AG09309 (cell line): ENCODE results near the gene HMG20B.

Experiments used
- DNase-seq: peaks from one replicate; pipeline ENCODE4 v3.0.0-alpha.2; 2010; ENCODE audit warnings: low read depth
- H3K4me3 ChIP-seq: 2 replicates; pipeline ENCODE4 v1.5.1; 2011; ENCODE audit warnings: mild to moderate bottlenecking, low read depth, low read length, moderate library complexity; ENCODE audit not compliant: control insufficient read depth
- TF ChIP-seq, protein P1 (sequence below): IDR thresholded peaks from 2 replicates; pipeline ENCODE4 v1.5.1; 2011; ENCODE audit warnings: mild to moderate bottlenecking, low read depth, low read length, inconsistent platforms; ENCODE audit not compliant: insufficient read depth, control insufficient read depth; ENCODE audit errors: missing control alignments

Gene HMG20B

DNA sequence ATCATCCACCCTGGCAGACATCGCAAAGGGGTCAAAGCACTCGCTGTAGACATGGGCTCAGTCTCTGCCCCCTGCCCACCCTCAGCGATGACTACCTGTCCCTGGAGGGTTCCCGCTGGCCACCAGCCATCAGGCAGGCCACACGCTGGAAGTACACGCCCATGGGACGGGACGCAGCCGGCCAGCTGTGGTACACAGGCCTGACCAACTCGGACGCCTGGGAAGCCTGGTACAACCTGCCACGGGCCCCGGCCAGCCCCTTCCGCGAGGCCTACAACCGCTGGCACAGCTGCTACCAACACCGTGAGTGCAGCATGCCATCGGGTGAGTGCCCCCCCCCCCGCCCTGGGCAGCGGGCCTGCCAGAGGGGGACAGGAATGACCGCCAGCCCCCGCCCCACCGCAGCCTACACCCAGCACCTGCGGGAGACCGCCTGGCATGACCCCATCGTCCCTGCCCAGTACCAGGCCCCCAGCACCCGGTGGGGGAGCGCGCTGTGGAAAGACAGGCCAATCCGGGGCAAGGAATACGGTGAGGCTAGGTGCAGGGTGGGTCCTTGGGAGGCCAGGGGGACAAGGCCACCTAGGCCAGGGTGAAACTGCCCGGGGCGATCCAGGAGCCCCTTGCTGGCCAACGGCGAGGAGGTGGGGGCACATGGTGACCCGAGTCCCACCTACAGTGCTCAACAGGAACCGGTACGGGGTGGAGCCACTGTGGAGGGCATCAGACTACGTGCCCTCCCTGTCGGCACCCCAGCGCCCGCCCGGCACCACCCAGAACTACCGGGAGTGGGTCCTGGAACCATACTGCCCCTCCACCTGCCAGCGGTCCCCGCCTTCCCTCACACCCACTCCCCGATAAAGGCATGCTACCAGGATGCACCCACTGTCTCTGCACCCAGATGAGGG lies 29.3 kb upstream of the HMG20B start:
- TF ChIP-seq, protein P1, sequence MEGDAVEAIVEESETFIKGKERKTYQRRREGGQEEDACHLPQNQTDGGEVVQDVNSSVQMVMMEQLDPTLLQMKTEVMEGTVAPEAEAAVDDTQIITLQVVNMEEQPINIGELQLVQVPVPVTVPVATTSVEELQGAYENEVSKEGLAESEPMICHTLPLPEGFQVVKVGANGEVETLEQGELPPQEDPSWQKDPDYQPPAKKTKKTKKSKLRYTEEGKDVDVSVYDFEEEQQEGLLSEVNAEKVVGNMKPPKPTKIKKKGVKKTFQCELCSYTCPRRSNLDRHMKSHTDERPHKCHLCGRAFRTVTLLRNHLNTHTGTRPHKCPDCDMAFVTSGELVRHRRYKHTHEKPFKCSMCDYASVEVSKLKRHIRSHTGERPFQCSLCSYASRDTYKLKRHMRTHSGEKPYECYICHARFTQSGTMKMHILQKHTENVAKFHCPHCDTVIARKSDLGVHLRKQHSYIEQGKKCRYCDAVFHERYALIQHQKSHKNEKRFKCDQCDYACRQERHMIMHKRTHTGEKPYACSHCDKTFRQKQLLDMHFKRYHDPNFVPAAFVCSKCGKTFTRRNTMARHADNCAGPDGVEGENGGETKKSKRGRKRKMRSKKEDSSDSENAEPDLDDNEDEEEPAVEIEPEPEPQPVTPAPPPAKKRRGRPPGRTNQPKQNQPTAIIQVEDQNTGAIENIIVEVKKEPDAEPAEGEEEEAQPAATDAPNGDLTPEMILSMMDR: no peak
- DNase-seq: no peak
- H3K4me3 ChIP-seq: no peak overlapping the region

DNA sequence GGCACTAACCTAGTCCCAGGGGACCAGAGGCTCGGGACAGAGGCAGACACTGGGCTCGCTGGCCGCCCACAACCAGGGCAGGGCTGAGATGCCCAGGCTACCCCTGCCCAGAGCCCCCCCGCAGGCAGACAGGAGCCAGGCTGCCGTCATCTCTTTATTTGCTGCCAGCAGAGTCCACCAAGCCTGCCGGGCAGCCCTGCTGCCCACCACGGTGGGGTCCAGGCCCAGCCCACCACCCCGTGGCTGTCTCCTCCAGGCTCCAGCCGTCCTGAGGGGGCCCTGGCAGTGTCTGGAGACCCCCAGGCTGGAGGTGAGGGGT lies 28.7 kb upstream of the HMG20B start:
- TF ChIP-seq, protein P1: no peak
- DNase-seq: no peak

DNA sequence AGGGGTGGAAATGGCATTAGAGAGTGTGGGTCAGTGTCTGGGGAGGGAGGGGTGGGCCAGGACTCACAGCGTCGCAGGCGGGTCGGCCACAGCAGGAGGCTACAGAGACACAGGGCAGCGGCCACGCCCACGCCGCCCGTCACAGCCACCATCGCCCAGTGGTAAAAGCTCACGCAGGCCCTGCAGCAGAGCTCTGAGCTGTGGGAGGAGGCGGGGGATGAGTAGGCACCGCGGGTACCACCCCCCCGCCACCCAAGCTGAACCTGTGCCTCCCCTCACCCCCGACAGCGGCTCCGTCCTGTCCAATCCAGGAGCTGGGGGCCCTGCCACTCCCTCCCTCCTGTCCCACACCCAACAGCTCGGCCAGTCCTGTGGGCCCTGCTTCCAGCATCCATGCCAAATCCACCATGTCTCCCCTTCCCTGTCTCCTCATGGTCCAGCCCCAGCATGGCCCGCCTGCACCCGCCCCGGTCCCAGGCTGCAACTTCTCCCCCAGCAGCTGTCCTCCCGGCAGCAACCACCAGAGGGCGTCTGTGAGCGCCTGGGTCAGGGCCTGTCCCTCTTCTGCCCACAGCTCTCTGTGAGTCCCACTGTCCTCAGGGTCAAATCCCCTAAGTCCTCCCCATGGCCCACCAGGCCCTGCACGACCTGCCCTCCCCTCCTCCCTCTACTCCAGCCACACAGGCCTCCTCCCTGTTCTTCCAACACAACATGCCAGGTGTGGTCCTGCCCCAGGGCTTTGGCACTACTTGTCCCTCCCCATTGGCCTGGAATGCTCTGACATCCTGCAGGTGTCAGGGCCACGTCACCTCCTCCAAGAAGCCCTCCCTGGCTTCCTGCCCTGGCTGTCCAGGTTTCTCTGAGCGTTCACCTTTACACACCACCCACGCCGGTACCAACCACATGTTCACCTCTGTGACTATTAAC lies 27.7 kb upstream of the HMG20B start:
- no peak overlapping the region for H3K4me3 ChIP-seq
- no peak for DNase-seq

More for the DNA sequence above, 28.7 kb upstream of the HMG20B start:
- no peak overlapping the region for H3K4me3 ChIP-seq

GRCh38 chr19:3545669-3546034 lies 27.1 kb upstream of the HMG20B start:
- TF ChIP-seq, protein P1: no peak
- no peak for DNase-seq
- H3K4me3 ChIP-seq: no peak overlapping the region

More for the DNA sequence above, 27.7 kb upstream of the HMG20B start:
- TF ChIP-seq, protein P1: peak; percentile 97

DNA sequence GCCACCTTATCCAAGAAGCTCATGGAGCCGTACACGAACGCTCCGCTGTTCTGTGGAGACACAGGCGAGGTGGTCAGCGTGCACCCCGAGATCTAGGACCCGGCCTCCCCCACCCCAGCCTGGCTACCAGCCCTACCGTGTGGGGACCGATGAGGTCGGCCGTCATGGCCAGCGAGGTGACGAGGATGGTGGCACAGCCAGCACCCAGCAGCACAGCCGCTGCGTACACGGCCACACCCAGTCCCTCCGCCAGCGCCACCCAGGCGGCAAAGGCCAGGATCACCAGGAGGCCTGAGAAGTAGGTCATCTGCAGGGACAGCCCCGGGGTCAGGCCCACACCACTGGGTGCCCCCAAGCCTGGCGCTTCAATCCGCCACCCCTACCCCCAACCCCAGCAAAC lies 26.6 kb upstream of the HMG20B start:
- TF ChIP-seq, protein P1: no peak
- no peak for DNase-seq
- H3K4me3 ChIP-seq: no peak overlapping the region

- no peak overlapping the region for H3K4me3 ChIP-seq
- no peak for DNase-seq
- TF ChIP-seq, protein P1: peak; percentile 71
Observed at GRCh38 chr19:3547301-3547731, 25.4 kb upstream of the HMG20B start.
